Endodermal cell (in vitro differentiated cells): Measurements from ENCODE around the gene PFKFB2. TPM values are rescaled to one million over a fixed set of nuclear protein-coding genes. Genes with fewer than 3 reads are reported as not detected.

ENCODE experiments used
- DNase-seq: peaks from one replicate; pipeline ENCODE4 v3.0.0-alpha.2; 2017
- H3K27ac ChIP-seq: 2 replicates; pipeline ENCODE4 v1.5.1; 2013; ENCODE audit warnings: mild to moderate bottlenecking, low read depth, low read length, moderate library complexity
- H3K27me3 ChIP-seq: 2 replicates; pipeline ENCODE4 v1.6.1; 2013; ENCODE audit warnings: mild to moderate bottlenecking, low read length, moderate library complexity; ENCODE audit not compliant: insufficient read depth, control insufficient read depth, poor library complexity, severe bottlenecking
- H3K36me3 ChIP-seq: 2 replicates; pipeline ENCODE4 v1.7.0; 2013; ENCODE audit warnings: mild to moderate bottlenecking, low read length, moderate library complexity; ENCODE audit not compliant: control insufficient read depth, insufficient read depth
- H3K4me1 ChIP-seq: one replicate; pipeline ENCODE4 v1.7.0; 2013; ENCODE audit warnings: low read length; ENCODE audit not compliant: control insufficient read depth, insufficient read depth
- H3K4me3 ChIP-seq: 2 replicates; pipeline ENCODE4 v1.5.1; 2013; ENCODE audit warnings: mild to moderate bottlenecking, low read length, moderate library complexity
- H3K9ac ChIP-seq: 2 replicates; pipeline ENCODE4 v1.6.1; 2013; ENCODE audit warnings: mild to moderate bottlenecking, low read length, moderate library complexity; ENCODE audit not compliant: poor library complexity, severe bottlenecking; ENCODE audit errors: extremely low read depth
- H3K9me3 ChIP-seq: 2 replicates; pipeline ENCODE4 v1.6.1; 2013; ENCODE audit warnings: mild to moderate bottlenecking, low read length, moderate library complexity; ENCODE audit not compliant: control insufficient read depth
- H3K27ac Mint-ChIP-seq: 2 replicates; pipeline ENCODE4 v1.8.0; 2020; ENCODE audit warnings: mixed read lengths
- H3K27me3 Mint-ChIP-seq: 2 replicates; pipeline ENCODE4 v1.8.0; 2021; ENCODE audit warnings: mild to moderate bottlenecking, mixed read lengths; ENCODE audit not compliant: insufficient read depth
- H3K36me3 Mint-ChIP-seq: 2 replicates; pipeline ENCODE4 v1.8.0; 2020; ENCODE audit warnings: low read depth, mixed read lengths
- H3K4me1 Mint-ChIP-seq: 2 replicates; pipeline ENCODE4 v1.8.0; 2020; ENCODE audit warnings: mixed read lengths
- H3K4me3 Mint-ChIP-seq: 2 replicates; pipeline ENCODE4 v1.8.0; 2020; ENCODE audit warnings: mild to moderate bottlenecking, moderate library complexity, mixed read lengths
- H3K9me3 Mint-ChIP-seq: 2 replicates; pipeline ENCODE4 v1.8.0; 2020; ENCODE audit warnings: mild to moderate bottlenecking, mixed read lengths
- CTCF ChIP-seq: fragments of 200-600 bp; sonication (generic); conservative IDR thresholded peaks from 2 replicates; pipeline ENCODE4 v1.5.0; 2021; ENCODE audit warnings: antibody characterized with exemption, mild to moderate bottlenecking
- WGBS, 2 experiments: methylation state at CpG; one replicate each; pipeline versions ENCODE4 v1.1.5 to v1.1.7; 2013; ENCODE audit warnings: missing lambda C conversion rate in 2 of 2, mixed read lengths in 1 of 2; ENCODE audit not compliant: insufficient coverage in 1 of 2, insufficient read length in 1 of 2; 5-methylcytosine and 5-hydroxymethylcytosine counted together
- total RNA-seq, 2 donors: library from RNA; stranded (reverse); fragmentation: NEBNext Ultra II Directional in 1 of 2; extraction: Animal tissue kit (Norgen Biotek cat#: 25700) in 1 of 2; gene quantifications; 2 replicates in 1 of 2; 3 replicates in 1 of 2; pipeline ENCODE4 v1.2.1, GENCODE V29; 2021

Gene PFKFB2
- total RNA-seq, 2 donors from 2014 or later = 11.2 to 13.4 TPM

GRCh38 chr1:207077012-207077411 lies 23.9 kb downstream of the PFKFB2 start:
- Histone ChIP-seq H3K36me3 (no peaks in the 10 kb centered on the region), H3K27me3 (no peaks in the 10 kb centered on the region), H3K4me3 (no peak overlapping the region), H3K4me1 (peaks cover 8% of the 10 kb centered on the region), H3K9ac (no peak overlapping the region), H3K9me3 (no peaks in the 10 kb centered on the region), H3K27ac (no peak overlapping the region)
- WGBS, 2 experiments = 80 to 100% methylated on average over 1 of the region's 1 CpG
- Mint-ChIP-seq H3K4me3 (no peak overlapping the region), H3K36me3 (no peaks in the 10 kb centered on the region), H3K27me3 (no peaks in the 10 kb centered on the region), H3K4me1 (peaks cover 10% of the 10 kb centered on the region), H3K9me3 (no peaks in the 10 kb centered on the region), H3K27ac (no peak overlapping the region)
- TF ChIP-seq CTCF = no peak
- no peak for DNase-seq

GRCh38 chr1:207077470-207078377 lies 24.6 kb downstream of the PFKFB2 start:
- Histone ChIP-seq H3K27ac (no peak overlapping the region), H3K4me1 (peaks cover 8% of the 10 kb centered on the region), H3K9me3 (no peaks in the 10 kb centered on the region), H3K9ac (no peak overlapping the region), H3K4me3 (no peak overlapping the region), H3K36me3 (no peaks in the 10 kb centered on the region), H3K27me3 (no peaks in the 10 kb centered on the region)
- DNase-seq = peak; percentile 87
- Mint-ChIP-seq H3K27me3 (no peaks in the 10 kb centered on the region), H3K36me3 (no peaks in the 10 kb centered on the region), H3K4me3 (no peak overlapping the region), H3K27ac (no peak overlapping the region), H3K9me3 (no peaks in the 10 kb centered on the region), H3K4me1 (peaks cover 10% of the 10 kb centered on the region)
- peak; percentile 95 for TF ChIP-seq CTCF
- WGBS, 2 experiments = 54 to 100% methylated on average over 2 to 6 of the region's 6 CpGs

GRCh38 chr1:207078578-207079132 lies 25.6 kb downstream of the PFKFB2 start:
- Histone ChIP-seq H3K9ac (no peak overlapping the region), H3K36me3 (no peaks in the 10 kb centered on the region), H3K4me1 (peaks cover 8% of the 10 kb centered on the region), H3K9me3 (no peaks in the 10 kb centered on the region), H3K27me3 (no peaks in the 10 kb centered on the region), H3K4me3 (no peak overlapping the region), H3K27ac (no peak overlapping the region)
- Mint-ChIP-seq H3K4me1 (peaks cover 10% of the 10 kb centered on the region), H3K36me3 (no peaks in the 10 kb centered on the region), H3K27me3 (no peaks in the 10 kb centered on the region), H3K27ac (no peak overlapping the region), H3K9me3 (no peaks in the 10 kb centered on the region), H3K4me3 (no peak overlapping the region)
- DNase-seq = no peak
- TF ChIP-seq CTCF = no peak
- 74 to 88% methylated on average over 5 to 11 of the region's 11 CpGs for WGBS, 2 experiments
